HEK293 (cell line): ENCODE data around the gene B3GNT3.

ENCODE experiments used
- CTCF ChIA-PET: fragments of 350-600 bp; formaldehyde crosslinking; extraction: SDS; loops from one replicate; lab custom pipeline; 2021; ENCODE audit warnings: antibody characterized with exemption; lab: Yijun Ruan, JAX
- POLR2A ChIA-PET: fragments of 300-600 bp; formaldehyde crosslinking; extraction: SDS; loops from one replicate; lab custom pipeline; 2020; ENCODE audit warnings: antibody characterized with exemption, inconsistent platforms; lab: Yijun Ruan, JAX
- H3K27ac ChIP-seq: fragments of 200-500 bp; sonication (Bioruptor generic); 2 replicates; pipeline ENCODE4 v1.5.1; 2014; ENCODE audit warnings: low read depth, low read length, control low read depth, inconsistent platforms; ENCODE audit errors: extremely low read depth
- H3K36me3 ChIP-seq, 2 experiments: fragments of 200-500 bp in 1 of 2; sonication (Bioruptor generic) in 1 of 2; 1 replicate in 1 of 2; 2 replicates in 1 of 2; pipeline ENCODE4 v1.5.1; 2014 to 2017; ENCODE audit warnings: inconsistent platforms in 2 of 2, low read length in 2 of 2; ENCODE audit not compliant: control insufficient read depth in 2 of 2, insufficient read depth in 1 of 2
- H3K4me1 ChIP-seq: fragments of 200-500 bp; sonication (Bioruptor generic); 2 replicates; pipeline ENCODE4 v1.5.1; 2014; ENCODE audit warnings: mild to moderate bottlenecking, low read length, inconsistent platforms; ENCODE audit not compliant: control insufficient read depth, insufficient read depth
- H3K4me3 ChIP-seq: 2 replicates; pipeline ENCODE4 v1.5.1; 2011; ENCODE audit warnings: low read depth, mild to moderate bottlenecking, control low read depth, low read length, moderate library complexity
- H3K9me3 ChIP-seq: fragments of 200-500 bp; sonication (Bioruptor generic); 2 replicates; pipeline ENCODE4 v1.5.1; 2014; ENCODE audit warnings: low read depth, low read length, inconsistent platforms; ENCODE audit not compliant: control insufficient read depth, insufficient read depth
- BCL11B ChIP-seq: fragments of 450-650 bp; formaldehyde crosslinking; IDR thresholded peaks from 2 replicates; pipeline ENCODE4 v1.5.1; 2016; ENCODE audit warnings: low read depth, missing biosample characterization, missing genetic modification characterization
- SCRT1 ChIP-seq: fragments of 450-650 bp; formaldehyde crosslinking; IDR thresholded peaks from 2 replicates; pipeline ENCODE4 v1.5.1; 2016; ENCODE audit warnings: missing biosample characterization, missing genetic modification characterization, borderline replicate concordance
- SP3 ChIP-seq: fragments of 450-650 bp; formaldehyde crosslinking; IDR thresholded peaks from 2 replicates; pipeline ENCODE4 v1.5.1; 2016; ENCODE audit warnings: missing biosample characterization, missing genetic modification characterization
- ZBTB17 ChIP-seq: fragments of 450-650 bp; formaldehyde crosslinking; IDR thresholded peaks from 2 replicates; pipeline ENCODE4 v1.5.1; 2016; ENCODE audit warnings: missing biosample characterization, missing genetic modification characterization
- ZBTB48 ChIP-seq: fragments of 450-650 bp; formaldehyde crosslinking; IDR thresholded peaks from 2 replicates; pipeline ENCODE4 v1.5.1; 2016; ENCODE audit warnings: missing biosample characterization, missing genetic modification characterization
- ZEB2 ChIP-seq: fragments of 450-650 bp; formaldehyde crosslinking; IDR thresholded peaks from 2 replicates; pipeline ENCODE4 v1.5.1; 2016; ENCODE audit warnings: missing biosample characterization, missing genetic modification characterization
- ZNF214 ChIP-seq: fragments of 450-650 bp; formaldehyde crosslinking; IDR thresholded peaks from 2 replicates; pipeline ENCODE4 v1.5.1; 2017; ENCODE audit warnings: missing biosample characterization, mild to moderate bottlenecking, missing genetic modification characterization, borderline replicate concordance
- ZNF24 ChIP-seq: fragments of 450-650 bp; formaldehyde crosslinking; IDR thresholded peaks from 2 replicates; pipeline ENCODE4 v1.5.1; 2016; ENCODE audit warnings: missing biosample characterization, missing genetic modification characterization
- ZNF274 ChIP-seq, 2 experiments: fragments of 200-500 bp in 1 of 2; fragments of 450-650 bp in 1 of 2; sonication (Bioruptor generic) in 1 of 2; formaldehyde crosslinking in 1 of 2; IDR thresholded peaks; 2 replicates each; pipeline versions ENCODE4 v1.5.1 to v1.6.1; 2014 to 2016; ENCODE audit warnings: borderline replicate concordance in 1 of 2, inconsistent platforms in 1 of 2, low read length in 1 of 2, missing biosample characterization in 1 of 2, missing genetic modification characterization in 1 of 2
- ZNF335 ChIP-seq: fragments of 450-650 bp; formaldehyde crosslinking; conservative IDR thresholded peaks from 2 replicates; pipeline ENCODE4 v1.5.1; 2016; ENCODE audit warnings: missing biosample characterization, missing genetic modification characterization
- ZNF501 ChIP-seq: fragments of 450-650 bp; formaldehyde crosslinking; IDR thresholded peaks from 2 replicates; pipeline ENCODE4 v1.5.1; 2016; ENCODE audit warnings: missing biosample characterization, missing genetic modification characterization
- ZNF555 ChIP-seq: fragments of 450-650 bp; formaldehyde crosslinking; conservative IDR thresholded peaks from 2 replicates; pipeline ENCODE4 v1.5.1; 2017; ENCODE audit warnings: missing biosample characterization, mild to moderate bottlenecking, missing genetic modification characterization, inconsistent platforms
- ZNF596 ChIP-seq: fragments of 450-650 bp; IDR thresholded peaks from 2 replicates; pipeline ENCODE4 v1.5.0; 2018; ENCODE audit warnings: missing biosample characterization, mild to moderate bottlenecking, missing genetic modification characterization, moderate library complexity
- ZNF677 ChIP-seq: fragments of 450-650 bp; IDR thresholded peaks from 2 replicates; pipeline ENCODE4 v1.5.0; 2018; ENCODE audit warnings: missing biosample characterization, mild to moderate bottlenecking, missing genetic modification characterization, moderate library complexity
- ZNF76 ChIP-seq: fragments of 450-650 bp; formaldehyde crosslinking; IDR thresholded peaks from 2 replicates; pipeline ENCODE4; 2016; ENCODE audit warnings: low read depth, missing biosample characterization, missing genetic modification characterization, borderline replicate concordance
- ZXDB ChIP-seq: fragments of 450-650 bp; formaldehyde crosslinking; IDR thresholded peaks from 2 replicates; pipeline ENCODE4 v1.5.1; 2016; ENCODE audit warnings: missing biosample characterization, missing genetic modification characterization
- TF ChIP-seq, protein P1 (sequence below): fragments of 450-650 bp; formaldehyde crosslinking; IDR thresholded peaks from 2 replicates; pipeline ENCODE4 v1.5.1; 2016; ENCODE audit warnings: missing biosample characterization, missing genetic modification characterization, low read depth

The B3GNT3 gene

DNA sequence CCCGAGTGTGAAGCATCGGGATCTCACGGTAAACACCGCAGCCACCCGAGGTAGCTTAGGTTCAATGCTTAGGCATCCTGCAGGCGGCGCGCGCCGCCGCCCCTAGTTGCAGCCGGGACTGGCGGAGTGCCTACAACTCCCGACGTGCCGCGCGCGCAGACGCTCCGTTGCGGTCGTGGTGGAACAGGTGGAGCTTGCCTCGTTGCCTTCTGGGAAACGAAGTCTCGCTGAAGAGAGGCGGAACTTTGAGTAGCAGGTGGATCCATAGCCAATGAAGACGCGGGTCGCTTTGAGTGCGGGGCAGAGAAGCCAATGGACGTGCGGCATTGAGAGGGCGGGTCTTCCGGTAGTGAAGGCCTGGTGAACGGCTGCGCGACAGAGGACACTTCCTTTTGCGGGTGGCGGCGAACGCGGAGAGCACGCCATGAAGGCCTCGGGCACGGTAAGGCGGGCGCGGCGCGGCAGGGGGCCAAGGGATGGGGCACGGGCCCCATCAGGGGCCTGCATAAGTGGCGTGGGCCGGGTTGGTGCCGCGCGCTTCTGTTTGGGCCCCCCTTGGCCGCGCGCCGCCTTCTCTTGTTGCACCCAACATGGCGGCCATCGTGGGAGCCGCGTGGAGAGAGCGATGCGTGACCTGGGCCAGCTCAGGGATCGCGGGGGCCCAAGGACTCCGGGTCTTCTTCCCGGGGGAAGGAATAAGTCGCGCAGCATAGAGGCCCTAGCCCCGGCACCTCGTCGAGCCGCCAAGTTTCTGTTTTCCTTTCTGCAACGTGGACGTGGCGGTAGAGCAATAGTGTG lies 64.8 kb downstream of the B3GNT3 start, which contains the start of gene RPL18A (continued):
- no peak for TF ChIP-seq ZNF677 (tag by site-specific recombination)
- TF ChIP-seq, protein P1, sequence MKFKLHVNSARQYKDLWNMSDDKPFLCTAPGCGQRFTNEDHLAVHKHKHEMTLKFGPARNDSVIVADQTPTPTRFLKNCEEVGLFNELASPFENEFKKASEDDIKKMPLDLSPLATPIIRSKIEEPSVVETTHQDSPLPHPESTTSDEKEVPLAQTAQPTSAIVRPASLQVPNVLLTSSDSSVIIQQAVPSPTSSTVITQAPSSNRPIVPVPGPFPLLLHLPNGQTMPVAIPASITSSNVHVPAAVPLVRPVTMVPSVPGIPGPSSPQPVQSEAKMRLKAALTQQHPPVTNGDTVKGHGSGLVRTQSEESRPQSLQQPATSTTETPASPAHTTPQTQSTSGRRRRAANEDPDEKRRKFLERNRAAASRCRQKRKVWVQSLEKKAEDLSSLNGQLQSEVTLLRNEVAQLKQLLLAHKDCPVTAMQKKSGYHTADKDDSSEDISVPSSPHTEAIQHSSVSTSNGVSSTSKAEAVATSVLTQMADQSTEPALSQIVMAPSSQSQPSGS (tag by site-specific recombination): no peak
- 0 out of 2 replicates have a peak, but pooled peaks have one; percentile 13 for TF ChIP-seq ZNF24 (tag by site-specific recombination)
- TF ChIP-seq ZBTB48 (tag by site-specific recombination): peak; percentile 25; the same call in 1 of the 2 replicates
- TF ChIP-seq BCL11B (tag by site-specific recombination): no peak
- TF ChIP-seq ZEB2 (tag by site-specific recombination): peak; percentile 72; the same call in 1 of the 2 replicates
- peak; percentile 75 for TF ChIP-seq ZBTB17 (tag by site-specific recombination)
- TF ChIP-seq ZNF596 (tag by site-specific recombination): no peak
- TF ChIP-seq ZNF335 (tag by site-specific recombination): peak; percentile 68; the same call in 1 of the 2 replicates
- peak; percentile 99 for TF ChIP-seq SCRT1 (tag by site-specific recombination)
- TF ChIP-seq ZNF76 (tag by site-specific recombination): peak; percentile 99
- peak; percentile 57 for TF ChIP-seq ZXDB (tag by site-specific recombination)
- TF ChIP-seq, all 188 proteins: peak for 47

DNA sequence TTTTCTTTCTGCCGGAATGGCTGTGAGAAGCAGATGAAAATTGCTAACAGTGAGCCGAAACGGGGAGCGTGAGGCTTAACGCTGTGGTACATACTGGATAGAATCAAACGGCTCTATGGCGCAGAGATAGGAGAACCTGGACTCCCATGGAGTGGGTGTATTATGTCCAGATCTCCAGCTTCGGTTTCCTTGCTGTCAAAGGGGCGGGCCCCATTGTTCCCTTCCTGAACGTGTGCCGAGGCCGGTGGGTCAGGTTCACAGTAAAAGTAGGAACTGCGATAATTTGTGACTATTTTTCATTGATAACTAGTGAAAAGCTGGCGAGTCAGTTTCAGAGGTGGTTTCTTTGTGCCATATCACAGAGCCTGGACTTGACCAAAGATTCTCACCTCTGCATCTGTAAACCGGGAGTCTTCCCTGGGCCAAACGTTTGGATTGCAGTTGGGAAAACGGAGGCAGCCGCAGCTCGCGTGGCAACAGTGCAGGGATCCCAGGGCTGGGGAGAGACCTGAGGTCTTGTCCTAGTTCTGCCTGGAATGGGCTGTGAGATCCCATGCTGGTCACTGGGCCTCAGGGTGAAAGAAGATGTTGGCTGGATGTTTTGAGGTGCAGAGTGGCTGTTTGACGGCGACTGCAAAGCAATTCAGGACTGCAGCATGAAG lies 65.5 kb downstream of the B3GNT3 start:
- no peak for TF ChIP-seq SP3 (tag by site-specific recombination)
- TF ChIP-seq ZNF501: 0 out of 2 replicates have a peak, but pooled peaks have one; percentile 0
- Histone ChIP-seq H3K9me3 (no peaks in the 10 kb centered on the region), H3K36me3 (peaks cover 0 to 54% of the 10 kb centered on the region in 2 experiments; a peak in 2 of 3 replicates), H3K27ac (peak overlapping the region; percentile 76), H3K4me1 (0 out of 2 replicates have a peak, but pooled peaks cover 3% of the 10 kb centered on the region), H3K4me3 (peak overlapping the region; percentile 100)
- POLR2A ChIA-PET: interaction anchor here (0.6 to 3.8 kb wide), 5 partner anchors 68 to 464 kb away, joined by 3 to 86 read pairs (median 4); partner anchors contain the start of genes CCDC124 and MAP1S
- CTCF ChIA-PET: interaction anchor here (0.5 to 2.2 kb wide), 6 partner anchors 10 to 541 kb away, joined by 3 to 15 read pairs (median 8); no protein-coding TSS in a partner anchor

DNA sequence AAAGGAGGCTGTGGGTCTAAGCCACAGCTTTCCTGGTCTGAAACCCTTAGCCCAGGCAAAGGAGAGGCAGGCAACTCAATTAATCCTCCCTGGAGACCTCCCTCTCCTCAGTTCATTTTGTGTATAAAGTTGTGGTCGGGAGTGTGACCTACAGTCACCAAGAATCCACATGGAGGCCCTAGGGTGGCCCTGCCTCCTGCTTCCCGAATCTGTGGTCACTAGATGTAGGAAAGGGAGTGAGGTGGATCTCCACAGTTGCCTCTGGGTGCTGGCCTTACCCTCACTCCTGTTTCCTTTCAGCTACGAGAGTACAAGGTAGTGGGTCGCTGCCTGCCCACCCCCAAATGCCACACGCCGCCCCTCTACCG lies 66.0 kb downstream of the B3GNT3 start:
- Histone ChIP-seq H3K4me1 (0 out of 2 replicates have a peak, but pooled peaks cover 3% of the 10 kb centered on the region), H3K27ac (peak overlapping the region; percentile 76; the same call in 1 of the 2 replicates), H3K36me3 (peaks cover 0 to 59% of the 10 kb centered on the region in 2 experiments; a peak in 2 of 3 replicates), H3K9me3 (no peaks in the 10 kb centered on the region), H3K4me3 (peak overlapping the region; percentile 100)
- CTCF ChIA-PET: interaction anchor here (1.2 to 2.2 kb wide), 2 partner anchors 136 to 146 kb away, joined by 3 to 15 read pairs; no protein-coding TSS in a partner anchor
- POLR2A ChIA-PET: interaction anchor here (0.6 to 3.8 kb wide), 2 partner anchors 72 to 464 kb away, joined by 3 to 86 read pairs; partner anchors contain the start of gene CCDC124
- TF ChIP-seq ZNF274 (IDR thresholded peaks at IDR 0.05; ENCODE audit: low read length) (no peak), ZNF274 (tag by site-specific recombination; IDR thresholded peaks at IDR 0.05; ENCODE audit: borderline replicate concordance) (no peak), ZNF214 (tag by site-specific recombination) (no peak), ZNF555 (tag by site-specific recombination) (no peak)
